GM12865 (cell line): Measurements from ENCODE around the gene FCRLA.
A peak's percentile ranks its signal among the peaks of the same experiment; 100 is the strongest.

Source experiments
- DNase-seq: peaks from one replicate; pipeline ENCODE4 v3.0.0; 2010; ENCODE audit warnings: low read depth
- H3K4me3 ChIP-seq: 2 replicates; pipeline ENCODE4 v1.5.1; 2011; ENCODE audit warnings: mild to moderate bottlenecking, low read depth, low read length, control low read depth
- CTCF ChIP-seq: IDR thresholded peaks from 2 replicates; pipeline ENCODE4 v1.5.1; 2011; ENCODE audit warnings: low read length, control low read depth, low read depth, inconsistent platforms; ENCODE audit not compliant: insufficient read depth; ENCODE audit errors: missing control alignments

FCRLA gene

GRCh38 chr1:161705537-161705936, 1.5 kb upstream of the FCRLA start:
- no peak overlapping the region for H3K4me3 ChIP-seq
- no peak for TF ChIP-seq CTCF
- peak; percentile 64 for DNase-seq

- TF ChIP-seq CTCF: no peak
- DNase-seq: peak; percentile 30
- H3K4me3 ChIP-seq: peak overlapping the region; percentile 80
These were observed 932 bp upstream of the FCRLA start for GRCh38 chr1:161706113-161706481.

GRCh38 chr1:161707503-161707902, 474 bp downstream of the FCRLA start:
- TF ChIP-seq CTCF: no peak
- peak; percentile 31 for DNase-seq
- H3K4me3 ChIP-seq: peak overlapping the region; percentile 80

- no peak for DNase-seq
- H3K4me3 ChIP-seq: peak overlapping the region; percentile 80
- no peak for TF ChIP-seq CTCF
These were observed 2.3 kb downstream of the FCRLA start for GRCh38 chr1:161709373-161709772.

GRCh38 chr1:161710560-161710959, 3.5 kb downstream of the FCRLA start:
- no peak overlapping the region for H3K4me3 ChIP-seq

GRCh38 chr1:161718559-161719324, 11.7 kb downstream of the FCRLA start:
- TF ChIP-seq CTCF: no peak
- peak; percentile 51 for DNase-seq
- H3K4me3 ChIP-seq: peak overlapping the region; percentile 22; the same call in 1 of the 2 replicates

More at GRCh38 chr1:161710560-161710959, 3.5 kb downstream of the FCRLA start:
- TF ChIP-seq CTCF: no peak
- DNase-seq: no peak

- no peak for TF ChIP-seq CTCF
- no peak overlapping the region for H3K4me3 ChIP-seq
- DNase-seq: peak; percentile 44
These were observed 12.2 kb downstream of the FCRLA start for GRCh38 chr1:161719325-161719611.
